GM12892 (cell line): ENCODE results near the gene PCSK6.

Experiments
- POLR2A ChIP-seq: IDR thresholded peaks from 2 replicates; pipeline ENCODE4 v1.6.1; 2011; ENCODE audit warnings: low read depth, low read length, control low read depth
- POLR2AphosphoS5 ChIP-seq: IDR thresholded peaks from 2 replicates; pipeline ENCODE4 v1.6.1; 2011; ENCODE audit warnings: low read depth, low read length, control low read depth

DNA sequence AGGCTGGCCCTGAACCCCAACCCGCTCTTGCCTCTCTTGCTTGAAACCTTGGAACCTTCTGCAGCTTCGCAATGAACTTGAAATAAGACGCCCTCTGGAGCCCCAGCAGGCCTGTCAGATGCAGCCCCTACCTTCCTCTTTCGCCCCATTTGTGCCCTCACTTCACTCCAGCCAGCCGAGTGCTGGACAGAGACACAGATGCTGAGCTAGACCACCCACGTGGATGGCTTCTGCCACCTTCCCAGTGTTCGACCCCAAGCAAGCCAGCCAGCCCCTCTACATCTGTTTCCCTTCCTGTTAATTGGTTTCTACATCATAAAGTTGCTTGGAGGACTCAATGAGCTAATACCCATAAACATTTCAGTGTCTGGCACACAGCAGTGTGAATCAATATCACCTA is 170.7 kb downstream of the PCSK6 start:
- TF ChIP-seq POLR2A (no peak), POLR2AphosphoS5 (no peak)
